Keratinocyte (primary cell): ENCODE data around the gene SCP2. TPM values are rescaled to one million over a fixed set of nuclear protein-coding genes. Genes with fewer than 3 reads are reported as not detected.

ENCODE experiments used
- DNase-seq: peaks from one replicate; pipeline ENCODE4 v3.0.0-alpha.2; 2011; ENCODE audit warnings: low read depth, missing footprints, low spot score
- FAIRE-seq: peaks from 2 replicates; lab custom pipeline; 2011; peaks lifted over from hg19 to GRCh38; lab: Jason Lieb, UNC
- H2AFZ ChIP-seq: 2 replicates; pipeline ENCODE4 v1.6.0; 2012; ENCODE audit warnings: low read length, control low read depth, inconsistent platforms; ENCODE audit not compliant: control insufficient read depth
- H3K27ac ChIP-seq: 2 replicates; pipeline ENCODE4 v1.5.1; 2011; ENCODE audit warnings: low read length; ENCODE audit not compliant: control insufficient read depth, insufficient read depth
- H3K27me3 ChIP-seq: 3 replicates; pipeline ENCODE4 v1.6.0; 2011; ENCODE audit warnings: low read length; ENCODE audit not compliant: control insufficient read depth, insufficient read depth; ENCODE audit errors: extremely low read depth
- H3K36me3 ChIP-seq, 2 experiments: 2 replicates in 1 of 2; 3 replicates in 1 of 2; pipeline ENCODE4 v1.5.1; 2011; ENCODE audit warnings: low read length in 2 of 2, mild to moderate bottlenecking in 1 of 2; ENCODE audit not compliant: control insufficient read depth in 2 of 2, insufficient read depth in 2 of 2; ENCODE audit errors: extremely low read depth in 1 of 2
- H3K4me1 ChIP-seq: 3 replicates; pipeline ENCODE4 v1.5.1; 2011; ENCODE audit warnings: low read length; ENCODE audit not compliant: control insufficient read depth, insufficient read depth; ENCODE audit errors: extremely low read depth
- H3K4me2 ChIP-seq: 3 replicates; pipeline ENCODE4 v1.6.0; 2011; ENCODE audit warnings: low read depth, low read length; ENCODE audit not compliant: control insufficient read depth, insufficient read depth; ENCODE audit errors: extremely low read depth
- H3K4me3 ChIP-seq, 3 experiments: fragments of 200-600 bp in 1 of 3; sonication (generic) in 1 of 3; 2 replicates in 2 of 3; 3 replicates in 1 of 3; pipeline ENCODE4 v1.5.1; 2011 to 2016; ENCODE audit warnings: low read length in 3 of 3, mild to moderate bottlenecking in 3 of 3, control low read depth in 2 of 3, inconsistent platforms in 1 of 3, low read depth in 1 of 3, mixed read lengths in 1 of 3, mixed run types in 1 of 3, moderate library complexity in 1 of 3; ENCODE audit not compliant: control insufficient read depth in 2 of 3, insufficient read depth in 2 of 3; ENCODE audit errors: extremely low read depth in 1 of 3
- H3K79me2 ChIP-seq: 2 replicates; pipeline ENCODE4 v1.6.0; 2012; ENCODE audit warnings: low read length; ENCODE audit not compliant: control insufficient read depth, insufficient read depth
- H3K9ac ChIP-seq: 3 replicates; pipeline ENCODE4 v1.6.0; 2011; ENCODE audit warnings: low read length; ENCODE audit not compliant: control insufficient read depth, insufficient read depth; ENCODE audit errors: extremely low read depth
- H3K9me1 ChIP-seq: 3 replicates; pipeline ENCODE4 v1.6.0; 2011; ENCODE audit warnings: low read length; ENCODE audit not compliant: control insufficient read depth, insufficient read depth; ENCODE audit errors: extremely low read depth
- H3K9me3 ChIP-seq: 2 replicates; pipeline ENCODE4 v1.5.1; 2012; ENCODE audit warnings: low read depth, low read length; ENCODE audit not compliant: control insufficient read depth
- H4K20me1 ChIP-seq: 3 replicates; pipeline ENCODE4 v1.6.0; 2011; ENCODE audit warnings: low read length; ENCODE audit not compliant: control insufficient read depth, insufficient read depth; ENCODE audit errors: extremely low read depth
- CTCF ChIP-seq, 3 experiments: IDR thresholded peaks in 1 of 3; conservative IDR thresholded peaks in 1 of 3; optimal IDR thresholded peaks in 1 of 3; 2 replicates in 2 of 3; 3 replicates in 1 of 3; pipeline versions ENCODE3 to v1.5.1; 2011; ENCODE audit warnings: low read length in 3 of 3, mild to moderate bottlenecking in 3 of 3, moderate library complexity in 2 of 3, control low read depth in 1 of 3, inconsistent platforms in 1 of 3; ENCODE audit not compliant: insufficient read depth in 2 of 3; ENCODE audit errors: extremely low read depth in 1 of 3
- EZH2 ChIP-seq: IDR thresholded peaks from one replicate; pipeline ENCODE4 v1.6.1; 2012; ENCODE audit warnings: inconsistent platforms, mild to moderate bottlenecking, low read length, moderate library complexity
- dilution Hi-C: fragments of 300-500 bp; cut with MboI; formaldehyde crosslinking; loops from one replicate; pipeline ENCODE4 v1.7.0; 2020; ENCODE audit warnings: low sequenced_read_pairs; ENCODE audit not compliant: extremely low pct_ligation_motif_present
- polyA plus RNA-seq, 5 experiments: library from polyadenylated mRNA; depleted of rRNA in 3 of 5; stranded (reverse) in 3 of 5; stranded (forward) in 1 of 5; unstranded in 1 of 5; fragments of >200 nt; gene quantifications; 1 replicate in 1 of 5; 2 replicates in 3 of 5; 3 replicates in 1 of 5; pipeline versions ENCODE4 v1.2.1 to v1.2.3, GENCODE V29; 2011 to 2012; ENCODE audit warnings: missing spikeins in 2 of 5, low read depth in 1 of 5, low replicate concordance in 1 of 5

SCP2 gene
- polyA plus RNA-seq, 1 donor (not counting 4 experiments of a cell fraction or from before 2014, with no cell fraction given), result 116 TPM

GRCh38 chr1:53092659-53093450 is 165.8 kb downstream of the SCP2 start:
- DNase-seq, result no peak
- Histone ChIP-seq H3K4me1 (no peaks in the 10 kb centered on the region), H3K27me3 (peaks cover 5% of the 10 kb centered on the region), H3K36me3 (no peaks in the 10 kb centered on the region), H3K79me2 (no peaks in the 10 kb centered on the region), H2AFZ (no peak overlapping the region), H3K9me1 (no peaks in the 10 kb centered on the region), H4K20me1 (no peaks in the 10 kb centered on the region), H3K4me2 (no peak overlapping the region), H3K27ac (no peak overlapping the region), H3K9ac (no peak overlapping the region), H3K9me3 (peaks cover 23% of the 10 kb centered on the region), H3K4me3 (no peak overlapping the region)
- no peak for FAIRE-seq
- dilution Hi-C loops, result no loop called here
- no peak for TF ChIP-seq CTCF (optimal IDR thresholded peaks at IDR 0.05 in 1 of 3, IDR thresholded peaks at IDR 0.05 in 1 of 3, conservative IDR thresholded peaks at IDR 0.05 in 1 of 3; ENCODE audit: extremely low read depth in 1 of 3, insufficient read depth in 2 of 3, low read length in 3 of 3)

GRCh38 chr1:53093451-53093754 is 166.3 kb downstream of the SCP2 start:
- DNase-seq, result no peak
- H4K20me1 ChIP-seq, result no peaks in the 10 kb centered on the region
- H3K4me3 ChIP-seq, result no peak overlapping the region
- H3K4me1 ChIP-seq, result no peaks in the 10 kb centered on the region
- H3K27me3 ChIP-seq, result peaks cover 5% of the 10 kb centered on the region
- no peaks in the 10 kb centered on the region for H3K36me3 ChIP-seq
- dilution Hi-C loops, result no loop called here
- no peak overlapping the region for H3K9ac ChIP-seq
- no peak for FAIRE-seq
- peaks cover 28% of the 10 kb centered on the region for H3K9me3 ChIP-seq
- no peak overlapping the region for H3K4me2 ChIP-seq
- TF ChIP-seq CTCF (optimal IDR thresholded peaks at IDR 0.05 in 1 of 3, IDR thresholded peaks at IDR 0.05 in 1 of 3, conservative IDR thresholded peaks at IDR 0.05 in 1 of 3; ENCODE audit: extremely low read depth in 1 of 3, insufficient read depth in 2 of 3, low read length in 3 of 3) (no peak), EZH2 (no peak)
- no peak overlapping the region for H3K27ac ChIP-seq
- H2AFZ ChIP-seq, result no peak overlapping the region
- H3K9me1 ChIP-seq, result no peaks in the 10 kb centered on the region
- no peaks in the 10 kb centered on the region for H3K79me2 ChIP-seq
